ENCODE data around the gene TFDP1. TPM values are rescaled to one million over a fixed set of nuclear protein-coding genes. Genes with fewer than 3 reads are reported as not detected.

TFDP1 gene
- total RNA-seq, 1 experiment from 2014 or later = 107 TPM

GRCh38 chr13:113657851-113658741 is 73.5 kb downstream of the TFDP1 start, which contains the start of gene ATP4B:
TSS of gene ATP4B (minus strand) at chr13:113658198. CDS start at chr13:113658144, 54 bp downstream.
- H3K36me3 ChIP-seq (ENCODE audit: low read depth) = no peaks in the 10 kb centered on the region
- TF ChIP-seq CTCF (conservative IDR thresholded peaks at IDR 0.05) = no peak
- no peak for TF ChIP-seq EZH2 (IDR thresholded peaks at IDR 0.05; ENCODE audit: low read depth)
- no peaks in the 10 kb centered on the region for H3K9me2 ChIP-seq (ENCODE audit: insufficient read depth)
- ChIA-PET POLR2A (ENCODE audit: unreplicated experiment) (no interaction called here), CTCF (no interaction called here)
- no peaks in the 10 kb centered on the region for H3K4me1 ChIP-seq (replicated peaks; ENCODE audit: insufficient read depth)
- H3K9me3 ChIP-seq (ENCODE audit: insufficient read depth, low read depth) = peaks cover 7% of the 10 kb centered on the region; the same call in 1 of the 2 replicates
- no peak for DNase-seq
- H3K4me3 ChIP-seq = no peak within 1 kb of the TSS
- peaks cover 42% of the 10 kb centered on the region for H3K27me3 ChIP-seq (ENCODE audit: insufficient read depth, low read depth)
- H4K20me1 ChIP-seq (ENCODE audit: insufficient read depth) = no peaks in the 10 kb centered on the region
- H3K4me2 ChIP-seq = no peak within 1 kb of the TSS
- no TSS peak for BruUV-seq (replicated peaks)
- no peak within 1 kb of the TSS for H3K27ac ChIP-seq
- intact Hi-C loops (cut with micrococcal nuclease; ENCODE audit: unreplicated experiment) = no loop called here
- H2AFZ ChIP-seq = no peak within 1 kb of the TSS
- H3F3A ChIP-seq (ENCODE audit: insufficient read depth, low read depth) = no peaks in the 10 kb centered on the region
- no peaks in the 10 kb centered on the region for H3K79me2 ChIP-seq (ENCODE audit: low read depth)

DNA sequence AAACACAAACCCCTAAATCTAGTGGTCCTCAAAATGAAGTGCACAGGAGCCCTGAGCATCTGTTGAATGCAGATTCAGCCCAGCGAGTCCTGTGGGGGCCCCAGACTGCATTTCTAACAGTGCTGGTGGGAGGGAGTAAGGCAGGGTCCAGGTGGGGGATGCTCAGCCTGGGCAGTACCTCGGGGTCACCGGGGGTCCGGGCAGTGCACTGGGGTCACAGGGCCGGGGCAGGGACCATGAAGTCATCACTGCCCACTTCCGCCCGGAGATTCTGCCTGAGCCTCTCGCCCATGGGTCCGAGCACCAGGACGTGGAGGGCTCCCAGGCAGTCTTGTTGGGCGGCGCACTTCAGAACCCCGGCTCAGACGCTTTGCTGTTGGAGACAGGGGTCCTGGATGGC is 74.3 kb downstream of the TFDP1 start:
- peaks cover 50% of the 10 kb centered on the region for H3K27me3 ChIP-seq (ENCODE audit: insufficient read depth, low read depth)
- no peaks in the 10 kb centered on the region for H3F3A ChIP-seq (ENCODE audit: insufficient read depth, low read depth)
- intact Hi-C loops (cut with micrococcal nuclease; ENCODE audit: unreplicated experiment) = no loop called here
- no peaks in the 10 kb centered on the region for H3K9me2 ChIP-seq (ENCODE audit: insufficient read depth)
- H3K36me3 ChIP-seq (ENCODE audit: low read depth) = no peaks in the 10 kb centered on the region
- no peaks in the 10 kb centered on the region for H3K4me1 ChIP-seq (replicated peaks; ENCODE audit: insufficient read depth)
- no TSS peak for BruUV-seq (replicated peaks)
- no peak overlapping the region for H2AFZ ChIP-seq
- no peaks in the 10 kb centered on the region for H4K20me1 ChIP-seq (ENCODE audit: insufficient read depth)
- ChIA-PET POLR2A (ENCODE audit: unreplicated experiment) (no interaction called here), CTCF (no interaction called here)
- TF ChIP-seq CTCF (conservative IDR thresholded peaks at IDR 0.05) = no peak
- no peak for TF ChIP-seq EZH2 (IDR thresholded peaks at IDR 0.05; ENCODE audit: low read depth)
- H3K79me2 ChIP-seq (ENCODE audit: low read depth) = no peaks in the 10 kb centered on the region
- peaks cover 7% of the 10 kb centered on the region; the same call in 1 of the 2 replicates for H3K9me3 ChIP-seq (ENCODE audit: insufficient read depth, low read depth)
- no peak overlapping the region for H3K4me3 ChIP-seq
- H3K4me2 ChIP-seq = no peak overlapping the region
- H3K27ac ChIP-seq = no peak overlapping the region
- DNase-seq = no peak

DNA sequence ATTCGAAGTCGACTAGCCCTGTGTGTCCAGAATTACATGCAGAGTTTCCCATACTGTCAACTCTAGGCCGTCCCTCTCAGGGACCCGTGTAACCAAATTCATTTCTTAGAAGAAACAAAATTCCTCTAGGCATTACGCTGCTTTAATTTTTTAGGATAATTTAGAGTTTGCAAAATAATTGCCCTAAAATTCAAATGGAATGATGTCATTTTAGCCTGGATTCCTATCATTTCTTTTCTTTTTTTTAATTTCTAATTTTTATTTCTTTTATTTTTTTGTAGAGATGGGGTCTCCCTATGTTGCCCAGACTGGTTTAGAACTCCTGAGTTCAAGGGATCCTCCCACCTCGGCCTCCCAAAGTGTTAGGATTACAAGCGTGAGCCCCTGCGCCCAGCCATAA is 74.8 kb downstream of the TFDP1 start:
- CTCF ChIA-PET = no interaction called here
- H3K9me2 ChIP-seq (ENCODE audit: insufficient read depth) = no peaks in the 10 kb centered on the region
- no peak overlapping the region for H3K4me3 ChIP-seq
- no peak overlapping the region for H3K4me2 ChIP-seq
- H4K20me1 ChIP-seq (ENCODE audit: insufficient read depth) = no peaks in the 10 kb centered on the region
- no peaks in the 10 kb centered on the region for H3K4me1 ChIP-seq (replicated peaks; ENCODE audit: insufficient read depth)
- H3K79me2 ChIP-seq (ENCODE audit: low read depth) = no peaks in the 10 kb centered on the region
- no peak overlapping the region for H2AFZ ChIP-seq
- peaks cover 55% of the 10 kb centered on the region for H3K27me3 ChIP-seq (ENCODE audit: insufficient read depth, low read depth)
- TF ChIP-seq EZH2 (IDR thresholded peaks at IDR 0.05; ENCODE audit: low read depth) (no peak), CTCF (conservative IDR thresholded peaks at IDR 0.05) (no peak)
- H3K27ac ChIP-seq = no peak overlapping the region
- peaks cover 7% of the 10 kb centered on the region; the same call in 1 of the 2 replicates for H3K9me3 ChIP-seq (ENCODE audit: insufficient read depth, low read depth)
- no TSS peak for BruUV-seq (replicated peaks)
- intact Hi-C loops (cut with micrococcal nuclease; ENCODE audit: unreplicated experiment) = no loop called here
- DNase-seq = no peak
- H3F3A ChIP-seq (ENCODE audit: insufficient read depth, low read depth) = no peaks in the 10 kb centered on the region
- POLR2A ChIA-PET (ENCODE audit: unreplicated experiment) = no interaction called here
- H3K36me3 ChIP-seq (ENCODE audit: low read depth) = no peaks in the 10 kb centered on the region
